Pancreas (tissue), 10 donors: ENCODE measurements around the gene SH3RF3. TPM values are rescaled to one million over a fixed set of nuclear protein-coding genes. Genes with fewer than 3 reads are reported as not detected.

ENCODE experiments used
- ATAC-seq, 4 donors: fragments of 200-7000 bp; cut with Tn5 transposase; one replicate each; pipeline versions ENCODE4 v1.8.0 to v1.9.1; 2020; ENCODE audit warnings: mild to moderate bottlenecking in 4 of 4, moderate library complexity in 4 of 4
- DNase-seq, 6 donors: peaks; one replicate each; pipeline ENCODE4 v3.0.0-alpha.2; 2020
- FAIRE-seq: peaks from 2 replicates; lab custom pipeline; 2012; peaks lifted over from hg19 to GRCh38; lab: Jason Lieb, UNC
- H3K27ac ChIP-seq, 4 donors: fragments of 200-600 bp; sonication (generic); 1 replicate in 3 of 4; 2 replicates in 1 of 4; pipeline versions ENCODE4 v1.5.0 to v1.8.0; 2020
- H3K27me3 ChIP-seq, 4 donors: fragments of 200-600 bp; one replicate each; pipeline ENCODE4 v1.8.0; 2021
- H3K36me3 ChIP-seq, 3 donors: fragments of 200-600 bp; sonication (generic) in 1 of 3; one replicate each; pipeline versions ENCODE4 v1.5.0 to v1.8.0; 2020 to 2021
- H3K4me1 ChIP-seq, 3 donors: fragments of 200-600 bp; one replicate each; pipeline ENCODE4 v1.8.0; 2021
- H3K4me3 ChIP-seq, 4 donors: fragments of 200-600 bp; sonication (generic) in 2 of 4; one replicate each; pipeline versions ENCODE4 v1.5.0 to v1.8.0; 2020 to 2021
- H3K9me3 ChIP-seq, 4 donors: fragments of 200-600 bp; one replicate each; pipeline ENCODE4 v1.8.0; 2021
- CTCF ChIP-seq, 4 donors: fragments of 200-600 bp; sonication (generic) in 3 of 4; IDR thresholded peaks; one replicate each; pipeline versions ENCODE4 v1.5.0 to v1.8.0; 2021; ENCODE audit warnings: antibody characterized with exemption in 4 of 4
- WGBS, 2 donors: extraction: QIAGEN DNeasy Blood & Tissue Kit; methylation state at CpG; one replicate each; pipeline ENCODE4 v1.1.7; 2013; 5-methylcytosine and 5-hydroxymethylcytosine counted together
- intact Hi-C, 3 donors: fragments of 100-400 bp; cut with DNase I; formaldehyde crosslinking; loops; one replicate each; pipeline versions ENCODE4 v1.11.1 to v1.14.2; 2022
- polyA plus RNA-seq, 2 donors: library from polyadenylated mRNA; stranded (reverse); fragments of 200-250 nt; gene quantifications; one replicate each; pipeline ENCODE4 v1.2.3, GENCODE V29; 2013
- total RNA-seq, 6 donors: library from RNA; stranded (reverse); fragmentation: NEBNext Ultra II Directional in 4 of 6; extraction: Animal tissue kit (Norgen Biotek cat#: 25700) in 4 of 6; gene quantifications; one replicate each; pipeline versions ENCODE4 v1.2.1 to v1.2.4, GENCODE V29; 2021 to 2023
- donor health status: healthy with polysubstance abuse.
- donor health status: DM: no; HTN: no; CAD: no; lungs with moderate emphysema.
- donor health status: DM: no; HTN: no; CAD: no.
- donor health status: control.
- donor health status: control.
- donor health status: Bipolar disorder and iron deficiency.
- donor health status: DM: yes; HTN: yes; CAD: no.
- donor health status: DM: no; HTN: no; CAD: no.
- donor health status: DM: no; HTN: no; CAD: no.
- donor health status: DM: yes; HTN: yes; CAD: no.

The SH3RF3 gene
- total and polyA plus RNA-seq, 8 donors: 1.1 to 3.5 (median 1.8) TPM

GRCh38 chr2:109089602-109090300, 39.3 kb upstream of the SH3RF3 start:
- ATAC-seq: no peak
- no peak for DNase-seq
- FAIRE-seq: no peak

GRCh38 chr2:109091526-109091925, 37.5 kb upstream of the SH3RF3 start:
- WGBS, 2 donors: 64 to 79% methylated on average over 4 of the region's 4 CpGs
- H3K4me1 ChIP-seq: no peaks in the 10 kb centered on the region
- intact Hi-C loops: no loop called here

More at GRCh38 chr2:109089602-109090300, 39.3 kb upstream of the SH3RF3 start:
- intact Hi-C loops: no loop called here
- WGBS, 2 donors: 70 to 80% methylated on average over 4 of the region's 4 CpGs
- H3K9me3 ChIP-seq: no peaks in the 10 kb centered on the region
- peaks cover 0 to under 1% (median 0%) of the 10 kb centered on the region in 4 donors for H3K27me3 ChIP-seq
- no peak overlapping the region for H3K4me3 ChIP-seq
- no peak overlapping the region for H3K27ac ChIP-seq
- H3K36me3 ChIP-seq: no peaks in the 10 kb centered on the region
- TF ChIP-seq CTCF (IDR thresholded peaks at IDR 0.05): no peak
- no peaks in the 10 kb centered on the region for H3K4me1 ChIP-seq

GRCh38 chr2:109094144-109094543, 34.9 kb upstream of the SH3RF3 start:
- TF ChIP-seq CTCF (IDR thresholded peaks at IDR 0.05): no peak
- DNase-seq (no peak), FAIRE-seq (no peak), ATAC-seq (no peak)
- H3K9me3 ChIP-seq: no peaks in the 10 kb centered on the region
- no peaks in the 10 kb centered on the region for H3K4me1 ChIP-seq
- no peak overlapping the region for H3K27ac ChIP-seq
- H3K36me3 ChIP-seq: no peaks in the 10 kb centered on the region
- 80 to 81% methylated on average over 3 of the region's 3 CpGs for WGBS, 2 donors
- intact Hi-C loops: no loop called here
- peaks cover 0 to 3% (median 0%) of the 10 kb centered on the region in 4 donors for H3K27me3 ChIP-seq
- H3K4me3 ChIP-seq: no peak overlapping the region

More at GRCh38 chr2:109091526-109091925, 37.5 kb upstream of the SH3RF3 start:
- no peak for TF ChIP-seq CTCF (IDR thresholded peaks at IDR 0.05)
- Histone ChIP-seq H3K9me3 (no peaks in the 10 kb centered on the region), H3K36me3 (no peaks in the 10 kb centered on the region), H3K27ac (no peak overlapping the region), H3K27me3 (peaks cover 0 to 3% (median 0%) of the 10 kb centered on the region in 4 donors), H3K4me3 (no peak overlapping the region)
- peak in 1 of 6 donors; percentile 9 for DNase-seq
- no peak for ATAC-seq
- FAIRE-seq: no peak

- no peak overlapping the region for H3K4me3 ChIP-seq
- no peaks in the 10 kb centered on the region for H3K9me3 ChIP-seq
- intact Hi-C loops: no loop called here
- peaks cover 0 to 3% (median 0%) of the 10 kb centered on the region in 4 donors for H3K27me3 ChIP-seq
- ATAC-seq: no peak
- 36 to 44% methylated on average over 3 of the region's 3 CpGs for WGBS, 2 donors
- no peak for TF ChIP-seq CTCF (IDR thresholded peaks at IDR 0.05)
- DNase-seq: no peak
- no peaks in the 10 kb centered on the region for H3K4me1 ChIP-seq
- H3K36me3 ChIP-seq: no peaks in the 10 kb centered on the region
- no peak for FAIRE-seq
- no peak overlapping the region for H3K27ac ChIP-seq
Observed at GRCh38 chr2:109098251-109098920, 30.6 kb upstream of the SH3RF3 start.

GRCh38 chr2:109098921-109099273, 30.1 kb upstream of the SH3RF3 start:
- H3K4me3 ChIP-seq: no peak overlapping the region
- no peaks in the 10 kb centered on the region for H3K36me3 ChIP-seq
- no peak for TF ChIP-seq CTCF (IDR thresholded peaks at IDR 0.05)
- FAIRE-seq (no peak), DNase-seq (peak in 1 of 6 donors; percentile 4), ATAC-seq (no peak)
- 58 to 62% methylated on average over 7 of the region's 7 CpGs for WGBS, 2 donors
- H3K27ac ChIP-seq: no peak overlapping the region
- peaks cover 0 to 3% (median 0%) of the 10 kb centered on the region in 4 donors for H3K27me3 ChIP-seq
- intact Hi-C loops: no loop called here
- H3K9me3 ChIP-seq: no peaks in the 10 kb centered on the region
- H3K4me1 ChIP-seq: no peaks in the 10 kb centered on the region
